Esophagus muscularis mucosa (tissue), 4 donors: ENCODE data around the gene RBM8A.

ENCODE experiments used
- CTCF ChIP-seq, 3 experiments: fragments of 200-600 bp in 2 of 3; fragments of 450-650 bp in 1 of 3; sonication (generic) in 2 of 3; IDR thresholded peaks; one replicate each; pipeline ENCODE4 v1.5.1; 2017 to 2019; ENCODE audit warnings: antibody characterized with exemption in 3 of 3, mild to moderate bottlenecking in 2 of 3, moderate library complexity in 1 of 3
- EP300 ChIP-seq: sonication (generic); formaldehyde crosslinking; IDR thresholded peaks from one replicate; pipeline ENCODE4 v1.6.1; 2017; ENCODE audit warnings: antibody characterized with exemption
- POLR2A ChIP-seq: fragments of 450-650 bp; IDR thresholded peaks from one replicate; pipeline ENCODE4 v1.6.1; 2017; ENCODE audit warnings: antibody characterized with exemption, moderate library complexity, mild to moderate bottlenecking, low read depth
- POLR2AphosphoS5 ChIP-seq, 2 donors: sonication (generic); formaldehyde crosslinking; IDR thresholded peaks; one replicate each; pipeline ENCODE4 v1.6.1; 2017; ENCODE audit warnings: antibody characterized with exemption in 2 of 2

- no peak for TF ChIP-seq POLR2AphosphoS5 (IDR thresholded peaks at IDR 0.05)
- TF ChIP-seq EP300: no peak
- no peak for TF ChIP-seq POLR2A
- no peak for TF ChIP-seq CTCF (IDR thresholded peaks at IDR 0.05)
Observed at GRCh38 chr1:145975216-145975615, 47.9 kb upstream of the RBM8A start.
